WTC11 (cell line): ENCODE results near the gene TMEM45B. TPM values are rescaled to one million over a fixed set of nuclear protein-coding genes. Genes with fewer than 3 reads are reported as not detected.

Source experiments
- ATAC-seq: fragments of 200-7000 bp; cut with Tn5 transposase; 2 replicates; pipeline ENCODE4 v1.10.0; 2021; ENCODE audit warnings: mild to moderate bottlenecking, moderate library complexity
- CTCF ChIA-PET: fragments of 300-600 bp; sonication (Branson Sonifier 250); formaldehyde crosslinking; loops from one replicate; lab custom pipeline; 2021; ENCODE audit warnings: antibody characterized with exemption; lab: Charles Lee
- POLR2A ChIA-PET: fragments of 350-600 bp; sonication (Branson Sonifier 250); formaldehyde crosslinking; loops from one replicate; lab custom pipeline; 2021; ENCODE audit warnings: antibody characterized with exemption; lab: Charles Lee
- DNase-seq: peaks from one replicate; pipeline ENCODE4 v3.0.0; 2021; ENCODE audit warnings: low spot score
- H3K27ac Mint-ChIP-seq: 2 replicates; pipeline ENCODE4 v1.8.0; 2021; ENCODE audit warnings: mixed read lengths
- H3K27me3 Mint-ChIP-seq: 2 replicates; pipeline ENCODE4 v1.8.0; 2021; ENCODE audit warnings: low read depth, mild to moderate bottlenecking, moderate library complexity, mixed read lengths
- H3K36me3 Mint-ChIP-seq: 2 replicates; pipeline ENCODE4 v1.8.0; 2021; ENCODE audit warnings: mixed read lengths
- H3K4me1 Mint-ChIP-seq: 2 replicates; pipeline ENCODE4 v1.8.0; 2022; ENCODE audit warnings: mixed read lengths
- H3K4me3 Mint-ChIP-seq: 2 replicates; pipeline ENCODE4 v1.8.0; 2021; ENCODE audit warnings: mild to moderate bottlenecking, moderate library complexity, mixed read lengths
- H3K9me3 Mint-ChIP-seq: 2 replicates; pipeline ENCODE4 v1.8.0; 2021; ENCODE audit warnings: mixed read lengths
- ATF6 ChIP-seq: sonication (generic); formaldehyde crosslinking; IDR thresholded peaks from 2 replicates; pipeline ENCODE4 v1.8.1; 2023; ENCODE audit warnings: mild to moderate bottlenecking, missing genetic modification reagents
- CDX4 ChIP-seq: fragments of 250-450 bp; sonication (Bioruptor Pico); IDR thresholded peaks from 2 replicates; pipeline ENCODE4 v1.9.0; 2021; ENCODE audit warnings: moderate library complexity, mild to moderate bottlenecking, inconsistent platforms, borderline replicate concordance
- CREM ChIP-seq: sonication (generic); formaldehyde crosslinking; IDR thresholded peaks from 2 replicates; pipeline ENCODE4 v1.8.1; 2022; ENCODE audit warnings: mild to moderate bottlenecking, missing genetic modification reagents, moderate library complexity
- FOXP1 ChIP-seq: sonication (generic); formaldehyde crosslinking; IDR thresholded peaks from 2 replicates; pipeline ENCODE4 v1.8.0; 2022; ENCODE audit warnings: missing genetic modification reagents, mild to moderate bottlenecking, moderate library complexity, borderline replicate concordance
- GABPB1 ChIP-seq: sonication (generic); formaldehyde crosslinking; IDR thresholded peaks from 2 replicates; pipeline ENCODE4 v1.8.1; 2023; ENCODE audit warnings: mild to moderate bottlenecking, missing genetic modification reagents
- HMGA2 ChIP-seq: fragments of 250-450 bp; sonication (Bioruptor Pico); IDR thresholded peaks from 2 replicates; pipeline ENCODE4 v1.4.0; 2021; ENCODE audit warnings: mild to moderate bottlenecking, moderate library complexity
- HMGXB4 ChIP-seq: sonication (generic); formaldehyde crosslinking; IDR thresholded peaks from 2 replicates; pipeline ENCODE4 v1.8.1; 2023; ENCODE audit warnings: mild to moderate bottlenecking, moderate library complexity, missing genetic modification reagents
- MAX ChIP-seq: sonication (generic); formaldehyde crosslinking; IDR thresholded peaks from 2 replicates; pipeline ENCODE4 v1.8.0; 2022; ENCODE audit warnings: mild to moderate bottlenecking, missing genetic modification reagents
- MXD4 ChIP-seq: fragments of 250-450 bp; sonication (Bioruptor Pico); IDR thresholded peaks from 2 replicates; pipeline ENCODE4 v1.8.0; 2021; ENCODE audit warnings: mild to moderate bottlenecking, moderate library complexity, borderline replicate concordance
- NFYB ChIP-seq: sonication (generic); formaldehyde crosslinking; conservative IDR thresholded peaks from 2 replicates; pipeline ENCODE4 v1.8.0; 2022; ENCODE audit warnings: low read depth, missing genetic modification reagents
- OVOL2 ChIP-seq: fragments of 250-450 bp; sonication (Bioruptor Pico); IDR thresholded peaks from 2 replicates; pipeline ENCODE4 v1.9.0; 2021; ENCODE audit warnings: mild to moderate bottlenecking, borderline replicate concordance
- PREB ChIP-seq: sonication (generic); formaldehyde crosslinking; IDR thresholded peaks from 2 replicates; pipeline ENCODE4 v1.8.1; 2022; ENCODE audit warnings: mild to moderate bottlenecking, missing genetic modification reagents, moderate library complexity, borderline replicate concordance
- SMAD3 ChIP-seq: sonication (generic); formaldehyde crosslinking; IDR thresholded peaks from 2 replicates; pipeline ENCODE4 v1.8.0; 2022; ENCODE audit warnings: missing genetic modification reagents, mild to moderate bottlenecking, borderline replicate concordance
- SOX15 ChIP-seq: fragments of 250-450 bp; sonication (Bioruptor Pico); IDR thresholded peaks from 2 replicates; pipeline ENCODE4 v1.9.0; 2021; ENCODE audit warnings: mild to moderate bottlenecking
- USF1 ChIP-seq: sonication (generic); formaldehyde crosslinking; IDR thresholded peaks from 2 replicates; pipeline ENCODE4 v1.8.0; 2022; ENCODE audit warnings: mild to moderate bottlenecking, missing genetic modification reagents
- ZNF281 ChIP-seq: sonication (generic); formaldehyde crosslinking; IDR thresholded peaks from 2 replicates; pipeline ENCODE4 v1.8.0; 2023; ENCODE audit warnings: mild to moderate bottlenecking, missing genetic modification reagents
- ZNF396 ChIP-seq: fragments of 250-450 bp; sonication (Bioruptor Pico); IDR thresholded peaks from 2 replicates; pipeline ENCODE4 v1.8.0; 2021; ENCODE audit warnings: mild to moderate bottlenecking, moderate library complexity, borderline replicate concordance
- ZNF423 ChIP-seq: fragments of 250-450 bp; sonication (Bioruptor Pico); IDR thresholded peaks from 2 replicates; pipeline ENCODE4 v2.1.2; 2022; ENCODE audit warnings: mild to moderate bottlenecking, moderate library complexity
- ZNF512 ChIP-seq: sonication (generic); formaldehyde crosslinking; IDR thresholded peaks from 2 replicates; pipeline ENCODE4 v1.8.1; 2022; ENCODE audit warnings: missing genetic modification reagents, borderline replicate concordance
- ZSCAN18 ChIP-seq: fragments of 250-450 bp; sonication (Bioruptor Pico); IDR thresholded peaks from 2 replicates; pipeline ENCODE4 v2.1.2; 2022; ENCODE audit warnings: mild to moderate bottlenecking, moderate library complexity
- total RNA-seq: library from RNA; stranded (reverse); gene quantifications from 3 replicates; pipeline ENCODE4 v1.2.3, GENCODE V29; 2021

TMEM45B gene
- total RNA-seq, 1 experiment from 2014 or later, result 0.59 TPM

- DNase-seq, result no peak
- Mint-ChIP-seq H3K36me3 (peaks cover 3% of the 10 kb centered on the region), H3K4me3 (no peak overlapping the region), H3K9me3 (no peaks in the 10 kb centered on the region)
- no peak for TF ChIP-seq ZNF423 (CRISPR knock-in tag)
- TF ChIP-seq CDX4 (CRISPR knock-in tag), result no peak
- no peak for TF ChIP-seq SMAD3 (CRISPR knock-in tag)
- TF ChIP-seq PREB (CRISPR knock-in tag), result no peak
- TF ChIP-seq ZNF396 (CRISPR knock-in tag), result no peak
- no peak for TF ChIP-seq SOX15 (CRISPR knock-in tag)
- no peak for TF ChIP-seq OVOL2 (CRISPR knock-in tag)
- no peak for TF ChIP-seq ZNF512
- TF ChIP-seq NFYB (CRISPR knock-in tag), result no peak
- no peak for TF ChIP-seq MXD4
- no peak for TF ChIP-seq USF1 (CRISPR knock-in tag)
- TF ChIP-seq HMGXB4, result no peak
- TF ChIP-seq MAX (CRISPR knock-in tag), result no peak
- TF ChIP-seq, all 79 proteins: peak for 0
- Mint-ChIP-seq H3K4me1 (no peaks in the 10 kb centered on the region), H3K27me3 (no peaks in the 10 kb centered on the region), H3K27ac (no peak overlapping the region)
- no peak for ATAC-seq
- ChIA-PET CTCF (no interaction called here), POLR2A (no interaction called here)
Measured at GRCh38 chr11:129855086-129855485, 39.4 kb downstream of the TMEM45B start.

- DNase-seq (no peak), ATAC-seq (no peak)
- H3K4me3 Mint-ChIP-seq, result no peak overlapping the region
- H3K27me3 Mint-ChIP-seq, result no peaks in the 10 kb centered on the region
- ChIA-PET CTCF (no interaction called here), POLR2A (no interaction called here)
- no peaks in the 10 kb centered on the region for H3K4me1 Mint-ChIP-seq
- H3K9me3 Mint-ChIP-seq, result no peaks in the 10 kb centered on the region
- H3K36me3 Mint-ChIP-seq, result peaks cover 7% of the 10 kb centered on the region
- H3K27ac Mint-ChIP-seq, result no peak overlapping the region
- TF ChIP-seq NFYB (CRISPR knock-in tag) (no peak), ZSCAN18 (CRISPR knock-in tag) (no peak), ZNF396 (CRISPR knock-in tag) (no peak), HMGA2 (CRISPR knock-in tag) (no peak), CREM (CRISPR knock-in tag) (no peak), GABPB1 (no peak), FOXP1 (CRISPR knock-in tag) (no peak), ATF6 (CRISPR knock-in tag) (no peak), ZNF281 (no peak)
Measured at GRCh38 chr11:129856036-129856435, 40.4 kb downstream of the TMEM45B start.
